GM19438 (cell line): ENCODE data around the gene PALM3.
A peak's percentile ranks its signal among the peaks of the same experiment; 100 is the strongest.

Experiments used
- ATAC-seq: cut with Tn5 transposase; IDR thresholded peaks from one replicate; pipeline ENCODE4 v1.9.1; 2021; ENCODE audit warnings: low read depth; ENCODE audit not compliant: unreplicated experiment

The PALM3 gene

DNA sequence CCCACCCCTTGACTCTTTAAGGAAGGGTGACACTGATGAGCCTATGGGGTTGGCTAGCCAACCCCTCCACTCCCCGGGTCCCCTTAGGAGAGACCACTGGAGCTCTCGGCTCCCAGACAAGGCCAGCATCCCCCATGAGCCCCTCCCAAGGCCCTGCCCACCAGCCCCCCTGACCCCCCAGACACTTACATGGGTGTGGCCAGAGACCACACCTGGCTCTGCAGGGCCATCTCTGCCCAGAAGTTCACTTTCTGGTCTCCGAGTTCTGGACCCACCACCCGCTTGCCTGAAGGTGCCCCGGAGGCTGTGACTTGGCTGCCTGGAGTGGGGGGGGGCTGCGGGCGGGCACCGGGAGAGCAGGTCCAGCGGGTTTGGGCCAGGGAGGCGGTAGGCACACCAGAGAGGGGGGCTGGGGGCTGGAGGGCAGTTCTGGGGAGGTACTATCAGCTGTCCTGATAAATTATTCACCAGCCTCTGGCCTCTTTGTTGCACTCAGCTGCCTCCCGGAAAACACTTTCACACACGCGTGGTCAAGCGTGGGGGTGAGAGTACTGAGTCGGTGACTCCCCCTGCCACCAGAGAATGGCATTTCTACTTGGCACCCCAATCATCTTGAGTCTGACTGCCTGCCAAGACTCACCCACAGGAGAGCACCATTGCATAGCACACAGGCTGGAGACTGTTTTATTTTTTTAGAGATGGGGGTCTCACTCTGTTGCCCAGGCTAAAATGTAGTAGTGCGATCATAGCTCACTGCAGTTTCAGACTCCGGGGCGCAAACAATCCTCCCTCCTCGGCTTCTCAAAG is at the start of gene PALM3:
Gene PALM3, minus strand, starts transcription at position 326 of the 807 bp plus-strand sequence. Its CDS starts 96 bp downstream, at position 230.
- no peak for ATAC-seq

DNA sequence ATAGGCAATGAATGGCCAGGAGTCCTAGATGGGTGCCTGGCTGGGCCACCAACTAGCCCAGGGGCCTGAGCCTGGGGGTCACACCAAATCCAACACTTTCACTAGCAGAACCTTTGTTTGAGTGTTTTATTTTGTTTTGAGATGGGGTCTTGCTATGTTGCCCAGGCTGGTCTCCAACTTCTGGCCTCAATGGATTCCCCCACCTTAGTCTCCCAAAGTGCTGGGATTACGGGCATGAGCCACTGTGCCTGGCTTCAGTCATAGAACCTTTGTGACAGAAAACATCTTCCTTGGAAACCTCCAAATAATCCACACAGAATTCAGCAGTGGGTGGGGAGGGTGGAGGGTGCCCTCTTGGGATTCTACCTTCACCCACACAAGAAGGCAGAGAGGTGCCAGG is 49.6 kb upstream of the PALM3 start:
- ATAC-seq, result no peak

DNA sequence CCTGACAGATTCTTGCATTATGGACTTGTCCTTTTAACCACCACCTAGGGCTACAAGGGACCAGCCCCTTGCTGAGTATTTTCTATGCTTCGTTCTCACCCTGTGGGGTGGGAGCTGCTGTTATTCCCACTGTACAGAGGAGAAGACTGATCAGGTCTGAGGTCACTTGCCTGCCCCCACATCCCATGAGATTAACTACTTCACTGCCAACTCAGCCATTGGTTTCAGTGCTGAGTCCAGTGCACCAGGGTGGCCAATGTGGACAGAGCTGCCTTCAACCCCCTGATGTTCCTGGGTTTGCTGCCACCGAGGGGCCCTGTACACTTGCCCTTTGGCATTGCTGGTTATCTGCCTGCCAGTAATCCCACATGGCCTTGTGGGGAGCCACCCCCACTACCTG is 48.8 kb upstream of the PALM3 start:
- no peak for ATAC-seq

DNA sequence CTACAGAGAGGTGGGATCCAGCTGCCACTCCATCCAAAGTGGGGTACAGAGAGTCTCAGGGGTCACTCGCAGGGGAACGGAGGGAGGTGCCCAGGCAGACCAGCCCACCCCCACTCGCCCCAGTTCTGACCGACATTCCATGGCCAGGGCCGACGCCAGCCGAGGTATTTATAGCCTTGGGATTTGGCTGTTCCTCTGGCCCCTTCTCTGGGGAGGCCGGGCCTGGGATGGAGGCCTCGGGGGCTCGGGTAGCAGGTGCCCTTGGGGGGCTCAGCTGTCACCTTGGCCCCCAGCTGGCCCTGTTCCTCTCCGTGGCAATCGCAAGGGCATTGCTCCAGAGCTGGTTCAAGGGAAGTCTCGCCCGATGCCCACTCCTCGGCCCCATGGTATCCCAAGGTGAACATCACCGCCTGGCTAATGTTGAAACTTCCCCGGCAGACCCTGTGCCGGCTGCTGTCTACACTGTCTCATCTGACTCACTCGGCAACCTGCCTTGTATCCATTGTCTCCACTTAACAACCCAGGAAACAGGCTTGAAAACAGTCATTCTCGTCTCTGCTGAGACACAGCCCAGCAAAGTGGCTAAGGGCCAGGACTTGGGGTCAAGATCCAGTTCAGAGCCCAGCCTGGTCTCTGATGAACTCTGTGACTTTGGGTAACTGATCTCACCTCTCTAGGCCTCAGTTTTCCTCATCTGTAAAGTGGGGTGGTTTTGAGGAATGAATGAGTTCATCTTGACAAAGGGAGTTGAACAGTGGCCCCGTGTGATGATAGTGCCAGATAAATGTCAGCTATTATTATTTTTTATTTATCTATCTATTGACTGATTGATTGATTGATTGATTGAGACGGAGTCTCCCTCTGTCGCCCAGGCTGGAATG is 45.9 kb upstream of the PALM3 start:
- no peak for ATAC-seq

- no peak for ATAC-seq
Observed at GRCh38 chr19:14106840-14107239, 45.0 kb upstream of the PALM3 start.

GRCh38 chr19:14105680-14106079 is 43.8 kb upstream of the PALM3 start:
- ATAC-seq, result no peak

- ATAC-seq, result no peak
Observed at GRCh38 chr19:14103310-14103709, 41.4 kb upstream of the PALM3 start.

- ATAC-seq, result no peak
Observed at GRCh38 chr19:14102756-14103155, 40.9 kb upstream of the PALM3 start.

GRCh38 chr19:14102102-14102696 is 40.3 kb upstream of the PALM3 start:
- no peak for ATAC-seq

GRCh38 chr19:14101003-14101545 is 39.2 kb upstream of the PALM3 start:
- ATAC-seq, result no peak

- no peak for ATAC-seq
Observed at GRCh38 chr19:14097532-14098151, 35.8 kb upstream of the PALM3 start.

GRCh38 chr19:14096272-14096992 is 34.6 kb upstream of the PALM3 start:
- ATAC-seq, result no peak

- no peak for ATAC-seq
Observed at GRCh38 chr19:14094854-14095253, 33.0 kb upstream of the PALM3 start.

DNA sequence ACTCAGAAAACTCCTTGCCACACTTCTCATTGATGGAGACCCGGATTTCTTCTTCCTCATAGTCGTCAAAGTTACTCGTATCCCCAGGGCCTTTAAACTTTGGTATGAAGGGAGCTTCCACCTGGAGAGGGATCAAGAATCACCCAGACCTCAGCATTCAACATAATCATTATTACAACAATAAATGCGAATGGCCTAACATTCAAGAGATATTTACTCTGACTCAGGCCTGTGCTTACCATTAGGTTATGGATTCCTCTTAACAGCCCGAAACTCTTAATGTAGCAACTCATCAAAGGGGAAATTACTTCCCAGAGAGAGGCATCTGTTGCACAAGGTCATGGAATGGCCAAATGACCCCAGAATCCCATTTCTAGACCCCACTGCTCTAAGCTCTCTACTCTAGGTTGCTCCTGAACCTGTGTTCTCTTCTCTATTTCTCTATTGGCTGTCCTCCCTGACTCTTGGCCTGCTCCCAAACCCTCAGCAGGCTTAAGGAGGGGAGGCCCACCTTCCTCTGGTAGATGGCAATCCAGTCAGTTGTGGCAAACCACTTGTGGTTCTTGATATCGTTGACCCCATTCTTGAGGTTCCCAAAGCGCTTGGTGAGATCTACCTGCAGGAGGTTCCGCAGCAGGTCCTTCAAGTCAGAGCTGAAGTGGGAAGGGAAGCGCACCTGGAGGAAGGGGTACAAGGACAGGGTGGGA is 31.4 kb upstream of the PALM3 start:
- no peak for ATAC-seq

DNA sequence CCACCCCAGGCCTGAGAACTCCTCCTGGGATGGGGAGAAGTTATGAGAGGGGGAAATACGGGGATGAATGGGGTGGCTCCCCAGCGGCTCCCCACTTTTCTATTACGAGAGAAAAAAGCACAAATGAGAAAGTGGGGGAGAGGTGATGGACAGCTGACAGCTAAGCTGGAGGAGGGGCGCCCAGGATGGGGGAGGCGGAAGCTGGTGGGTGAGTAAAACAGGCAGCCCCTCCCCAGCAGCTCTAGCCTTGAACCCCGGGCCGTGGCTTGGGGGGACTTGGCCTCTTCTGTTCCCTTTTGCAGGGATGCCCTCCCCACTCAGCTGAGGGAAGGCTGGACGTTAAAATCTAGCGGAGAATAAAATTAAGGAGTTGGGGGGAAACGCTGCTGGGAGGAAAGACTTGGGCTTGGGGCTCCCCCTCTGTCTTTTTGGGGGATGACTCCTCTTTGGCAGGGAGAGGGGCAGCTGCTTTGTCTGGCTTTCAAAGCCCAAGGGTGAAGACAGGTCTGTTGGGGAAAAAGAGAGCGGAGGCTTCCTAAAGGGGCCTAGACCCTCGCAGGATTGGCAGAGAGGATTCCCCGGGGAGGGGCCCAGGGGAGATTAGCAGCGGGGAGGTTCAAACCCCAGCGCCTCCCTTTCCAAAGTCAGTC is 30.1 kb upstream of the PALM3 start:
- no peak for ATAC-seq

- ATAC-seq, result peak; percentile 55
Observed at GRCh38 chr19:14091081-14091812, 29.4 kb upstream of the PALM3 start.

DNA sequence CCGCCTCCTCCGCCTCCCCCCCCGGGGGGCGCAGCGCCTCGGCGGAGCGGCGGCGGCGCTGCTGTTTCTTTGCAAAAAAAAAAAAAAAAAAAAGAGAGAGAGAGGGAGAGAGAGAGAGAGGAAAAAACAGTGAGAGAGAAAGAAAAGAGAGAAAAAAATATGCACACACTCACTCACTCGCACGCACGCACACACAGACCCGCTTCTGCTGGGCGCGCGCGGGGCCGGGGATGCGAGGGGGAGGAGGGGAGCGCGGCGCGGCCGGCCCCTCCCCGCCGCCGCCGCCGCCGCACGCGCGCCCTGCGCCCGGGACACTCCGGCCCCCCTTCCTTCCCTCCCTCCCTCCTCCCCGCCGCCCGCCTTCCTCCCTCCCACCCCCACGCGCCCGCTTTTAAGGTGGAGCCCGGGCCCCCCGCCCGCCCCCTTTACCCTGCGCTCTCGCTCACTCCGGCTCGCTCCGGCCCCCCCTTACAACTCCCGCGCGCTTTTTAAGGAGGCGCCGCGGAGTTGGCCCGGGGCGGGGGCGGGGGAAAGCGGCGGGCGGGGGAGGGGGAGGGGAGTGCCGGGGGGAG is 28.7 kb upstream of the PALM3 start, which contains the start of gene SAMD1:
Gene SAMD1, minus strand, starts transcription at position 243 of the 572 bp plus-strand sequence.
- ATAC-seq, result peak; percentile 34
